Measurements from ENCODE around the gene PFAS.

The PFAS gene

GRCh38 chr17:8312726-8313600 lies 63.9 kb downstream of the PFAS start:
- DNase-seq, result no peak

GRCh38 chr17:8314797-8315763 lies 66.0 kb downstream of the PFAS start:
- no peak for DNase-seq

- no peak for DNase-seq
Observed at GRCh38 chr17:8315764-8316217, 66.7 kb downstream of the PFAS start.

GRCh38 chr17:8318010-8318935 lies 69.2 kb downstream of the PFAS start:
- DNase-seq, result no peak
